Fibroblast of mammary gland (primary cell): ENCODE results near the gene DHRS13.

Experiments
- DNase-seq: peaks from one replicate; pipeline ENCODE4 v3.0.0-alpha.2; 2010; ENCODE audit warnings: low read depth
- H3K4me3 ChIP-seq: 2 replicates; pipeline ENCODE4 v1.5.1; 2011; ENCODE audit warnings: low read depth, mild to moderate bottlenecking, low read length, moderate library complexity; ENCODE audit not compliant: control insufficient read depth
- CTCF ChIP-seq: conservative IDR thresholded peaks from 2 replicates; pipeline ENCODE4 v1.5.1; 2011; ENCODE audit warnings: low read depth, low read length, inconsistent platforms; ENCODE audit not compliant: control insufficient read depth, insufficient read depth

Gene DHRS13

GRCh38 chr17:28867276-28867675, 35.6 kb downstream of the DHRS13 start:
- TF ChIP-seq CTCF: no peak
- H3K4me3 ChIP-seq: no peak overlapping the region
- DNase-seq: no peak

- no peak overlapping the region for H3K4me3 ChIP-seq
- TF ChIP-seq CTCF: no peak
- no peak for DNase-seq
Measured at GRCh38 chr17:28865946-28866752, 36.7 kb downstream of the DHRS13 start.

GRCh38 chr17:28864991-28865849, 37.7 kb downstream of the DHRS13 start:
- no peak overlapping the region for H3K4me3 ChIP-seq
- DNase-seq: no peak
- no peak for TF ChIP-seq CTCF

- no peak for DNase-seq
- no peak overlapping the region for H3K4me3 ChIP-seq
- TF ChIP-seq CTCF: no peak
Measured at GRCh38 chr17:28863953-28864352, 38.9 kb downstream of the DHRS13 start.

DNA sequence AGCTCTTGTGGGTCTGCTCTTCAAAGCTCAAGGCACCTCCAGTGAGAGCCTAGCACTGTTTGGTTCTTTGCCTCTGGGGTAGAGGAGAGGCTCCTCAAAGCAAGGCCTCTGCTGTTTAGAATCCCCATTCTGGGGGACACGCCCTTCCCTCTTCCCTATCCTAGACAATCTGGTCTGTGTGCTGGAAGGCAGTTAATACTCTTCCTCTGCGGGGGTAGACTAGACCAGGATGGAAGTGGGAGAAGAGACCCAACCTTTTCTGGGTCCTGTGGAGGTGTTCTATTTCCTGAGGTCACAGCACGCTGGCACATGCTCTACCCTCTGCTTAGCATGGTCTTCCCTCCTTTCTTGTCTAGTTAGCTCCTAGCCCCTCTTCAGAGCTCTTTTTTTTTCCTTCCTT, 40.3 kb downstream of the DHRS13 start:
- DNase-seq: no peak
- no peak overlapping the region for H3K4me3 ChIP-seq
- no peak for TF ChIP-seq CTCF

GRCh38 chr17:28861393-28862203, 41.3 kb downstream of the DHRS13 start:
- no peak for DNase-seq

More at GRCh38 chr17:28861393-28862203, 41.3 kb downstream of the DHRS13 start:
- no peak for TF ChIP-seq CTCF
- H3K4me3 ChIP-seq: no peak overlapping the region
